Choroid plexus epithelial cell (primary cell): Measurements from ENCODE around the gene STOML1.

ENCODE experiments used
- DNase-seq: peaks from one replicate; pipeline ENCODE4 v3.0.0-alpha.2; 2010; ENCODE audit warnings: low read depth
- H3K4me3 ChIP-seq: 2 replicates; pipeline ENCODE4 v1.5.1; 2011; ENCODE audit warnings: low read depth, mild to moderate bottlenecking, control low read depth, low read length, moderate library complexity
- CTCF ChIP-seq: conservative IDR thresholded peaks from 2 replicates; pipeline ENCODE4 v1.5.1; 2011; ENCODE audit warnings: low read depth, mild to moderate bottlenecking, control low read depth, inconsistent platforms, low read length, moderate library complexity

Gene STOML1

GRCh38 chr15:74037171-74038117 lies 45.3 kb upstream of the STOML1 start:
- H3K4me3 ChIP-seq = no peak overlapping the region
- TF ChIP-seq CTCF = no peak
- DNase-seq = no peak

DNA sequence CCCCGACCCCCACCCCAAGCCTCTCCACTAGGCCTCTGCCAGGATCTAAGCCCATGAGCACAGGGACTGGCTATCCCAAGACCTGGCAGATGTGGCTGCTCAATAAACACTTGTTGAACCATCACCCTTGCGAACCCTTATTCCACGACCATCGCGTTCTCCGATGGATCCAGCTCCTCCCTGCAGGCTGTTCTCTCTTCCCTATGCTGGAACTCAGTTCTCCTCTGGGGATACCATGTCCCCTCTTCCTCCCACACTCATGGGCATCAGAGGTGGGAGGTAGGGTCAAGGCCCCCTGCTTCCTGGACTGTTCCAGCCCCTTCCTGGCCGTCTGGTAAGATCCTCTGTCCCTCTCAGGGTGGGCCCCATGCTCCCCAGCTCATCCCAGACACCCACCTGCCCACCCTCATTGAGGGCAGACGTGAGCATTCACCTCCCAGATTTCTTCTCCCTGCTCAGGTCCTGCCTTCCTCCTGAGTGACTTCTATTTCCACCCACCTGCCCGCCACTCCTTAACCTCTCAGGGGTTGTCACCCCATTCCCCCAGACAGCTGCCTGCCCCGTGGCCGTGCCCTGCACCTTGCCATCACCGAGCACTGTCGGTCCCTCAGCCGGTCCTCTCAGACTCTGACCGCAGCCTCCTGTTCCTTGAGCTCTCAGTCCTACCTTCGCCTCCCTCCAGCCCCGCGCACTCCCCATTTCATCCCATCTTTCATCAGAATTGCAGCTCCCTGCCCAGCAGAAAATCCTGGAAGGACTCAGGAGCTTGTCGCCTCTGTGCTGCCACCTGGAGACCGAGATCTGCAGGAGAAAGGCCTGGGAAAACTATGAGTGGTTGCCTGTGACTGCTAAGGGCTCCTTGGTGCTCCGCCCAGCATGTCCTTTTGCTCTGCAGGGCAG lies 44.4 kb upstream of the STOML1 start:
- peak; percentile 79 for TF ChIP-seq CTCF
- peak; percentile 76 for DNase-seq
- no peak overlapping the region for H3K4me3 ChIP-seq

- DNase-seq = no peak
- no peak overlapping the region for H3K4me3 ChIP-seq
- no peak for TF ChIP-seq CTCF
These were observed 43.3 kb upstream of the STOML1 start for GRCh38 chr15:74035121-74036017.

DNA sequence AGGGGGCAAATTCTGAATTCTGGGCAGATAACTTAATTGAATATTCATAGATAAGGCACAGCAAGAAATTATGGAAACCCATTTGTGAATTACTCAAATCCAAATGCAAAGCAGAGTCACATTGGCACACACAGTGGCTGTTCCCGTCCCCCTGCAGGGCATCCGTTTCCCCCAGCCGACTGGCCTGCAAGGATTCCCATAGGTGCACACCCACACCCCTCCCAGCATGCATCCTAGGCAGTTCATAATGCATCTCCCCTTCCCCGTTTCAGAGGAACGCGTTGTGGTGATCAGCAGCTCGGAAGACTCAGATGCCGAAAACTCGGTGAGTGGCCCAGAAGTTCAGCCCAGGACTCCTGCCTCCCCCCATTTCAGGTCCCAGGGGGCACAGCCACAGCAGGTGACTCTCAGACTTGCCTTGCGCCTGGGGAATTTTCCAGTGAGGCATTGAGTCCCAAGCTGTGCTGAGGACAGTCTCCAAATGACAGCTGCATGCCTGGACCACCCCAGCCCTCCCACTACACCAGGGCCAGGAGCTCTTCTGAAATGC lies 42.2 kb upstream of the STOML1 start:
- no peak overlapping the region for H3K4me3 ChIP-seq
- no peak for DNase-seq
- TF ChIP-seq CTCF = no peak

DNA sequence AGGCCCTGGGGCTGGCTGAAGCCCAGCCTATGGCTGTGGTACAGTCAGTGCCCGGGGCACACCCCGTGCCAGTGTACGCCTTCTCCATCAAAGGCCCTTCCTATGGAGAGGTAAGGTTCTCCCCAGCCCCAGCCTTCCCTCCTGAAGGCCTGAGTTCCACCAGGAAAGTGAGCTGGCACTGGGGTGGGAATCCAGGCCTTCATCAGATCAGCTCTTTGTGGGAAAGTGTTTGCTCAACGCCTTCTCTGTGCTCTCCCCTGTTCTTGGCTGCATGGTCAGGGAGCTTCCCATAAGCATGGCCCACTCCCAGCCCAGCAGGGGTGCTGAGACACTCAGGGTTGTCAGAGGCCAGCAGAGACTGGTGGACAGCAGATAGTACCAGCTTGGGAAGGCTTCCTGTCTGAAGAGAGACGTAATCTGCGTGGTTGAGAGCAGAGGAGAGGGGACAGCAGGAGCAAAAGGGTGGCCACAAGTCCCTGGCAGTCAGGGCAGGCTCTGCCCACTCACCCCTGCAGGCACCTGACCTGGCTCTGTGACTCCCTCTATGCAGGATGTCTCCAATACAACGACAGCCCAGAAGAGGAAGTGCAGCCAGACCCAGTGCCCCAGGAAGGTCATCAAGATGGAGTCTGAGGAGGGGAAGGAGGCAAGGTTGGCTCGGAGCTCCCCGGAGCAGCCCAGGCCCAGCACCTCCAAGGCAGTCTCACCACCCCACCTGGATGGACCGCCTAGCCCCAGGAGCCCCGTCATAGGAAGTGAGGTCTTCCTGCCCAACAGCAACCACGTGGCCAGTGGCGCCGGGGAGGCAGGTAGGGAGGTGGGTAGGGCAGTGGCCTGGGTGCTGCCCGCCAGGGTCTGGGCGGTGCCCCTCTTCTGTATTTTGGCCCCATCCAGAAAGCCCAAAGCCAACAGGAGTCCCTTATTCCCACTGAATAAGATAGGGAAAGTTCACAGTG lies 40.8 kb upstream of the STOML1 start:
- TF ChIP-seq CTCF = no peak
- no peak for DNase-seq
- no peak overlapping the region for H3K4me3 ChIP-seq
